NCI-H128 (cell line): Measurements from ENCODE around the gene RBBP8.

Experiments
- DNase-seq: peaks from one replicate; lab custom pipeline; 2025; ENCODE audit not compliant: unreplicated experiment; lab: John Stamatoyannopoulos, UW

The RBBP8 gene

DNA sequence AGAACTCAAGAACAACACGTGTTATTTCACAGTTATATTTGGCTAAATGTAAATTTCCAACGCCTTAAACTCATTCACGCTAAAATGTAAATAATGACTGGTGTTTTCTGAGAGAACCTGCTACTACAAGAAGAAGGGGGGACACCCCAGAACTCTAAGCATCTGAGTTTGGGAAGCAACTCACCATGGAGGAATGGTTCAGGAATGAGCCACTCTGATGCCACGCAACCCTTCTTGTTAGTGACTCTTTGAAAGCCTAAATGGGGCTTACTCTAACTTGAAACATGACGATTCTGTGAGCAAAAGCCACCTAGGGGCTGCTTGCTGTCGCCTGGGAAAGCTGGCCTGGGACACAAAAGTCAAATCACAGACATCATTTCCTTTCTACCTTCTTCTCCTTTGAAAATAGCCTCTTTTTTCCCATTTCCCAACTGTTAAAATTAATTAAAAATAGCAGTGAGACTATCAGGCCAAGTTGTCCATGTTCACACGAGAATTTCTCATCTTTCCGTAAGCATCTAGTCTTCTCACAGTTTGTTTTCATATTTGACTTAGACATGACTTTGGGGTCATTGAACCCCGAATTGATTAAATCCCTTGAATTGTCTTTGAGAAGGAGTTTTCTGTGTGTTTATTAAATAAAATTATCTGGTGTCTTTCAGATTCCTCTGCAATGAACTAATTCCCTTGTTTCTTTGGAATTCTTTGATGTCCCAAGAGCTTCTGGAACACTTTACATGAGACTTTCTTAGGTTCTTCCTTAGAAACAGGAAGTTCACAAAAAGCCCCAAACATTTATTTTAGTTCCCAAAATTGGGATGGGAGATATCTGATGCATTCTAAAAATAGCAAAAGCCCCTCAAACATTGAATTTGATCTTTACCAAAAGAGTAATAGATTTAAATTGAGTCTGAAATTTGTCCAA is 126.7 kb downstream of the RBBP8 start:
- no peak for DNase-seq

- DNase-seq: no peak
Measured at GRCh38 chr18:23062011-23062410, 128.9 kb downstream of the RBBP8 start.

DNA sequence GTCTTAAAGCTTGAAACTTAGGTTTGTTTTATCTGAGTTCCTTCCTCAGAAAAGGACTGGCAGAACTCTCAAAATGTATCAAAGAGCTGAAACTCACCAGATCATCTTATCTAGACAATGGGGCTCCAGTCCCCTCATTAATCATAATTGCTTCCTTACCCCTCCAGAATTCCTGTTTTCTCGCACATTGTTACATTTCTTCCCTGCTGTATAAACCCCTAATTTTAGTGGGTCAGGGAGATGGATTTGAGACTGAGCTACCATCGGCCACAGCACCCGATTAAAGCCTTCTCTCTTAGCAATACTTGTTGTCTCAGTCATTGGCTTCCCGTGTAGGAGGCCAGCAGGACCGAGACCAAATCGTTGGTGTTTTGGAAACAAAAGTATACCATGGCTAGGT is 130.4 kb downstream of the RBBP8 start:
- DNase-seq: no peak

DNA sequence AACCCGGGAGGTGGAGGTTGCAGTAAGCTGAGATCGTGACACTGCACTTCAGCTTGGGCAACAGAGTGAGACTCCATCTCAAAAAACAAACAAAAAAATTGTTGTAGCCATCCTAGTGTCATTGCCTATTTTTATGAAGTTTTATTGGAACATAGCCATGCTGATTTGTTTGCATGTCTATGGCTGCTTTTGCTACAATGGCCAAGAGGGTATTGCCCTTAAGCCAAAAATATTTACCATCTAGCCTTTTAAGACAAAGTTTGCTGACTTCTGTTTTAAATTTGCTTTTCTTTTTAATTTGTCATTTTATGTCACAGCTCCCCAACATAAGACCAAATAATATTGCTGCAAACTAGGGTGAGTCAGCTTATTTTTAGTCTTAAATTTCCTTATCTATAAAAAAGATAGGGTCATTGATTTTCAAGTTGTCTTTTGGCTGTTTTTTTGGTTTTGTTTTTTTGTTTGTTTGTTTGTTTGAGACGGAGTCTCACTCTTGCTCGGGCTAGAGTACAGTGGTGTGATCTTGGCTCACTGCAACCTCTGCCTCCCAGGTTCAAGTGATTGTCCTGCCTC is 132.2 kb downstream of the RBBP8 start:
- no peak for DNase-seq

GRCh38 chr18:23066060-23066459 is 132.9 kb downstream of the RBBP8 start:
- DNase-seq: no peak

DNA sequence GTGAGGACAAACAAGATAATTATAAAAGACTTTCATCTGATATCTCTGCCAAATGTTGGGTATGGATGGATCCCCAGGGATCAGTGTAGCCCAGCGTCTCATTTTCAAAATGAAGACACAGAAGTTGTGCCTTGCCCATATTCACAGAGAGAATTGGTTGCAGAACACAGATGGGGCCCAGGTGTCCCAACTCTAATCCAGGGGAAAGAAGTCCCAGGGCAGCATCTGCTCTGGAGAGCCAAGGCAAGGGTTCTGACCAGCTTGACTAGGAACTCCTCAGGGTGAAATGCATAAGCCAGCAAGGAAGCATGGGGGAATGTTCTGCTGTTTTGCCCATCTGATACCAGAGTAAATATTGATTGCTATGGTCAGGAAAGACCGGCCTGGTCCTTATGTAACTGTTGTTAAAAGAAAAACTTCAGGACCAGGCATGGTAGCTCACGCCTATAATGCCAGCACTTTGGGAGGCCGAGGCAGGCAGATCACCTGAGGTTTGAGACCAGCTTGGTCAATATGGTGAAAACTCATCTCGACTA is 133.4 kb downstream of the RBBP8 start:
- DNase-seq: no peak

DNA sequence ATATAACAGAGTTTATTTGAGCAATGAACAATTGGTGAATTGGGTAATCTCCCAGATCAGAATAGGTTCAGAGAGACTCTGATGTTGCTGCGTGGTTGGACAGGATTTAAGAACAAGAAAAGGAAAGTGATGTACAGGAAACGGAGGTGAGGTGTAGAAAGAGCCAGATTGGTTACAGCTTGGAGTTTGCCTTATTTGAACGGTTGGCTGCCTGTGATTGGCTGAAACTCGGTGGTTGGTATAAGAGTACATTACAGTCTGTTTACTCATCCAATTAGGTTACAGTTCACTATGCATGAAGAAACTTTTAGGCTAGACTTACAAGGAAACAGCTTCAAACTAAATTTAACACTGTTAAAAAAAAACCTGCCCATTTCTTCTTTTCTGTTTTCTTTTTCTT is 134.1 kb downstream of the RBBP8 start:
- DNase-seq: no peak

GRCh38 chr18:23068011-23068410 is 134.9 kb downstream of the RBBP8 start:
- DNase-seq: no peak

DNA sequence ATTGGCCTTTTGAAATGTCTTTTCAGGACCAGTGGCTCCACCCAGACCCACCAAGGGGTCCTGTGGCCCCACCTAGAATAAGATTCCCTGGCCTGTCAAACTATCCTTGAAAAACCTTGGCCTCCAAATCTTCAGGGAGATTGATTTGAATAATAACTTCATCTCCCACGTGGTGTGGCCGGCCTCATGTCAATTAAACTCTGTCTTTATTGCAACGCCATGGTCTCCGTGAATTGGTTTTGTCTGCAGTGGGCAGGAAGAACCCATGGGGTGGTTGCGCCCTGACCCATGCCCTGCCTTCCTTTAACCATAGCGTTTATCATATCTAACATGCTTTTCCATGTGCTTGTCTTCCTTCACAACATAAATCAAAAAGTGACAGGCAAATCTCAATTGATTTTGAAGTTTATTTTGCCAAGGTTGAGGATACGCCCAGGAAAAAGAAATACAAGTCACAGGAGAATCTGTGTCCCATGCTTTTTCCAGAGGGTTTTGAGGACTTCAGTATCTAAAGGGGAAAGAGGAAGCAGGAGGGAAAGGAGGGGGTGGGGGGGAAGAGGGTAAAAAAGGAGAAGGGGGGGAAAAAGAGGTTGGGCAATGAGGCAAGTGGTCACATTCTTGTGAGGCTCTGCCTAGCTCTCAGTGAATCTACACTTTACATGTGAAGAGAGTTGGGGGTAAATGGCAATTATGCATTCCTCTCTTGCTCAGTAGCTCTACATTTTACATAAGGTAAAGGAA is 135.6 kb downstream of the RBBP8 start:
- no peak for DNase-seq

DNA sequence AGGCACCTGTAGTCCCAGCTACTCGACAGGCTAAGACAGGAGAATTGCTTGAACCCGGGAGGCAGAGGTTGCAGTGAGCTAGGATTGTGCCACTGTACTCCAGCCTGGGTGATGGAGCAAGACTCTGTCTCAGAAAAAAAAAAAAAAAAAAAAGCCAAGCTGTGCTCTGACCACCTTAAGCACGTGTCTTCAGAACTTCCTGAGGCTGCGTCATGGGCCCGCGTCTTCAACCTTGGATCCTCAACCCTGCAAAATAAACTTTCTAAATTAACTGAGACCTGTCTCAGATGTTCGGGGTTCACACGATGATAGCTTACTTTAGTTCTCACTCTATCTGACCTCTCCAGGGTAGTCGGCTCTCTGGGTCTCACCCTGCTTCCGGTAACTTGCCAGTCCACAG is 136.4 kb downstream of the RBBP8 start:
- no peak for DNase-seq

- DNase-seq: no peak
Measured at GRCh38 chr18:23069898-23070297, 136.8 kb downstream of the RBBP8 start.

- DNase-seq: no peak
Measured at GRCh38 chr18:23071285-23071684, 138.2 kb downstream of the RBBP8 start.

- no peak for DNase-seq
Measured at GRCh38 chr18:23072079-23072478, 139.0 kb downstream of the RBBP8 start.

GRCh38 chr18:23073996-23074606 is 141.0 kb downstream of the RBBP8 start:
- no peak for DNase-seq
